HepG2 (cell line): ENCODE measurements around the gene ALDH1L2. TPM values are rescaled to one million over a fixed set of nuclear protein-coding genes. Genes with fewer than 3 reads are reported as not detected.

Source experiments
- ARNTL ChIP-seq: sonication (generic); formaldehyde crosslinking; IDR thresholded peaks from 2 replicates; pipeline ENCODE4 v1.4.0; 2020; ENCODE audit warnings: mild to moderate bottlenecking, missing genetic modification reagents
- ETV6 ChIP-seq: sonication (generic); formaldehyde crosslinking; conservative IDR thresholded peaks from 2 replicates; pipeline ENCODE4 v1.4.0; 2020; ENCODE audit warnings: missing genetic modification reagents
- KDM5A ChIP-seq: fragments of 200-600 bp; sonication (generic); IDR thresholded peaks from 2 replicates; pipeline ENCODE4 v1.7.0; 2018; ENCODE audit warnings: antibody characterized with exemption, mild to moderate bottlenecking, low read length, borderline replicate concordance
- KLF13 ChIP-seq: sonication (generic); formaldehyde crosslinking; IDR thresholded peaks from 2 replicates; pipeline ENCODE4 v1.4.0; 2020; ENCODE audit warnings: mild to moderate bottlenecking, missing genetic modification reagents
- MAFK ChIP-seq, 2 experiments: IDR thresholded peaks in 1 of 2; conservative IDR thresholded peaks in 1 of 2; 2 replicates each; pipeline ENCODE4 v1.6.1; 2011; ENCODE audit warnings: improper control_type of control experiment in 2 of 2, low read length in 2 of 2
- MAX ChIP-seq: IDR thresholded peaks from 2 replicates; pipeline ENCODE4 v1.6.1; 2012; ENCODE audit warnings: inconsistent platforms
- MYNN ChIP-seq: sonication (generic); formaldehyde crosslinking; IDR thresholded peaks from 2 replicates; pipeline ENCODE4 v1.4.0; 2020; ENCODE audit warnings: mild to moderate bottlenecking, low read depth, missing genetic modification reagents
- NFYB ChIP-seq: sonication (generic); formaldehyde crosslinking; IDR thresholded peaks from 2 replicates; pipeline ENCODE4 v1.4.0; 2020; ENCODE audit warnings: missing genetic modification reagents
- PTBP1 ChIP-seq: fragments of 200-400 bp; formaldehyde crosslinking; IDR thresholded peaks from 2 replicates; pipeline ENCODE4 v1.6.1; 2018; ENCODE audit warnings: low read length, low read depth; ENCODE audit not compliant: poor library complexity, severe bottlenecking
- RBM39 ChIP-seq: fragments of 200-400 bp; formaldehyde crosslinking; IDR thresholded peaks from one replicate; pipeline ENCODE4 v1.6.1; 2018; ENCODE audit warnings: antibody characterized with exemption, mild to moderate bottlenecking, low read depth, low read length; ENCODE audit not compliant: poor library complexity, severe bottlenecking
- SOX13 ChIP-seq, 3 experiments: fragments of 450-650 bp in 1 of 3; sonication (generic) in 1 of 3; formaldehyde crosslinking in 1 of 3; IDR thresholded peaks in 2 of 3; conservative IDR thresholded peaks in 1 of 3; 2 replicates each; pipeline versions ENCODE4 v1.5.0 to v1.6.1; 2016 to 2020; ENCODE audit warnings: antibody characterized with exemption in 1 of 3, mild to moderate bottlenecking in 1 of 3, missing compliant biosample characterization in 1 of 3, missing genetic modification reagents in 1 of 3, moderate library complexity in 1 of 3
- SP4 ChIP-seq: sonication (generic); formaldehyde crosslinking; IDR thresholded peaks from 2 replicates; pipeline ENCODE4 v1.8.1; 2023; ENCODE audit warnings: mild to moderate bottlenecking, missing genetic modification reagents
- ZKSCAN1 ChIP-seq: fragments of 150-350 bp; IDR thresholded peaks from 2 replicates; pipeline ENCODE4 v1.6.1; 2014; ENCODE audit warnings: low read length
- ZNF547 ChIP-seq: sonication (generic); formaldehyde crosslinking; IDR thresholded peaks from 2 replicates; pipeline ENCODE4 v1.5.1; 2020; ENCODE audit warnings: mild to moderate bottlenecking, missing genetic modification reagents
- ZNF724P ChIP-seq: sonication (generic); formaldehyde crosslinking; IDR thresholded peaks from 2 replicates; pipeline ENCODE4 v1.8.0; 2022; ENCODE audit warnings: missing genetic modification reagents, borderline replicate concordance
- ZNF740 ChIP-seq: sonication (generic); formaldehyde crosslinking; IDR thresholded peaks from 2 replicates; pipeline ENCODE4 v1.4.0; 2020; ENCODE audit warnings: missing genetic modification reagents
- ZNF891 ChIP-seq: sonication (generic); formaldehyde crosslinking; IDR thresholded peaks from 2 replicates; pipeline ENCODE4 v1.5.0; 2020; ENCODE audit warnings: mild to moderate bottlenecking, missing genetic modification reagents
- polyA plus RNA-seq, 8 experiments: library from polyadenylated mRNA; depleted of rRNA in 3 of 8; stranded (reverse) in 7 of 8; unstranded in 1 of 8; fragments of >200 nt; fragmentation: Illumina TruSeq in 4 of 8; extraction: Trizol in 4 of 8; gene quantifications; 2 replicates each; pipeline versions ENCODE4 v1.2.1 to v1.2.3, GENCODE V29; 2011 to 2016; ENCODE audit warnings: low read depth in 4 of 8, missing spikeins in 1 of 8, mixed read lengths in 1 of 8; ENCODE audit not compliant: insufficient read depth in 1 of 8
- total RNA-seq, 5 experiments: library from RNA; depleted of rRNA; stranded (reverse); fragments of >200 nt; fragmentation: Illumina TruSeq; extraction: Trizol; gene quantifications; 2 replicates each; pipeline ENCODE4 v1.2.3, GENCODE V29; 2016; ENCODE audit warnings: low read depth in 1 of 5
- TF ChIP-seq, protein P1 (sequence below): sonication (generic); formaldehyde crosslinking; IDR thresholded peaks from 2 replicates; pipeline ENCODE4 v1.5.0; 2020; ENCODE audit warnings: mild to moderate bottlenecking, missing genetic modification reagents
- TF ChIP-seq, protein P2 (sequence below): sonication (generic); formaldehyde crosslinking; IDR thresholded peaks from 2 replicates; pipeline ENCODE4 v1.9.0; 2021; ENCODE audit warnings: missing genetic modification reagents, mild to moderate bottlenecking, borderline replicate concordance
- TF ChIP-seq, protein P3 (sequence below): sonication (generic); formaldehyde crosslinking; IDR thresholded peaks from 2 replicates; pipeline ENCODE4 v1.5.1; 2020; ENCODE audit warnings: mild to moderate bottlenecking, moderate library complexity, missing genetic modification reagents
- TF ChIP-seq, protein P4 (sequence below): IDR thresholded peaks from 2 replicates; pipeline ENCODE4 v1.6.1; 2016; ENCODE audit warnings: low read depth, borderline replicate concordance

Gene ALDH1L2
- total and polyA plus RNA-seq, 2 of the 13 experiments (the other 11 are each of a cell fraction or from before 2014, with no cell fraction given): 0.40 to 4.6 TPM

GRCh38 chr12:104986022-104986941, 98.0 kb downstream of the ALDH1L2 start, which contains the start of gene NOPCHAP1 (continued):
- TF ChIP-seq, protein P1, sequence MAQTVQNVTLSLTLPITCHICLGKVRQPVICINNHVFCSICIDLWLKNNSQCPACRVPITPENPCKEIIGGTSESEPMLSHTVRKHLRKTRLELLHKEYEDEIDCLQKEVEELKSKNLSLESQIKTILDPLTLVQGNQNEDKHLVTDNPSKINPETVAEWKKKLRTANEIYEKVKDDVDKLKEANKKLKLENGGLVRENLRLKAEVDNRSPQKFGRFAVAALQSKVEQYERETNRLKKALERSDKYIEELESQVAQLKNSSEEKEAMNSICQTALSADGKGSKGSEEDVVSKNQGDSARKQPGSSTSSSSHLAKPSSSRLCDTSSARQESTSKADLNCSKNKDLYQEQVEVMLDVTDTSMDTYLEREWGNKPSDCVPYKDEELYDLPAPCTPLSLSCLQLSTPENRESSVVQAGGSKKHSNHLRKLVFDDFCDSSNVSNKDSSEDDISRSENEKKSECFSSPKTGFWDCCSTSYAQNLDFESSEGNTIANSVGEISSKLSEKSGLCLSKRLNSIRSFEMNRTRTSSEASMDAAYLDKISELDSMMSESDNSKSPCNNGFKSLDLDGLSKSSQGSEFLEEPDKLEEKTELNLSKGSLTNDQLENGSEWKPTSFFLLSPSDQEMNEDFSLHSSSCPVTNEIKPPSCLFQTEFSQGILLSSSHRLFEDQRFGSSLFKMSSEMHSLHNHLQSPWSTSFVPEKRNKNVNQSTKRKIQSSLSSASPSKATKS (CRISPR knock-in tag): no peak
- TF ChIP-seq NFYB (peak; percentile 75), PTBP1 (no peak), RBM39 (peak; percentile 54), MYNN (CRISPR knock-in tag) (peak; percentile 39; the same call in 1 of the 2 replicates), ZNF547 (CRISPR knock-in tag) (peak; percentile 49; the same call in 1 of the 2 replicates), ETV6 (CRISPR knock-in tag) (0 out of 2 replicates have a peak, but pooled peaks have one; percentile 49), ZNF724P (0 out of 2 replicates have a peak, but pooled peaks have one; percentile 33), MAX (peak; percentile 77), ZKSCAN1 (no peak), KDM5A (peak; percentile 40; the same call in 1 of the 2 replicates), SOX13 (IDR thresholded peaks at IDR 0.05) (no peak), SOX13 (CRISPR knock-in tag; conservative IDR thresholded peaks at IDR 0.05 in 1 of 2, IDR thresholded peaks at IDR 0.05 in 1 of 2) (no peak; a peak in 1 of 4 replicates), ARNTL (peak; percentile 27; the same call in 1 of the 2 replicates), ZNF891 (CRISPR knock-in tag) (peak; percentile 71; the same call in 1 of the 2 replicates), ZNF740 (CRISPR knock-in tag) (no peak), KLF13 (CRISPR knock-in tag) (no peak), MAFK (conservative IDR thresholded peaks at IDR 0.05 in 1 of 2, IDR thresholded peaks at IDR 0.05 in 1 of 2; ENCODE audit: low read length in 2 of 2) (no peak), SP4 (CRISPR knock-in tag) (peak; percentile 80)
- TF ChIP-seq, protein P2, sequence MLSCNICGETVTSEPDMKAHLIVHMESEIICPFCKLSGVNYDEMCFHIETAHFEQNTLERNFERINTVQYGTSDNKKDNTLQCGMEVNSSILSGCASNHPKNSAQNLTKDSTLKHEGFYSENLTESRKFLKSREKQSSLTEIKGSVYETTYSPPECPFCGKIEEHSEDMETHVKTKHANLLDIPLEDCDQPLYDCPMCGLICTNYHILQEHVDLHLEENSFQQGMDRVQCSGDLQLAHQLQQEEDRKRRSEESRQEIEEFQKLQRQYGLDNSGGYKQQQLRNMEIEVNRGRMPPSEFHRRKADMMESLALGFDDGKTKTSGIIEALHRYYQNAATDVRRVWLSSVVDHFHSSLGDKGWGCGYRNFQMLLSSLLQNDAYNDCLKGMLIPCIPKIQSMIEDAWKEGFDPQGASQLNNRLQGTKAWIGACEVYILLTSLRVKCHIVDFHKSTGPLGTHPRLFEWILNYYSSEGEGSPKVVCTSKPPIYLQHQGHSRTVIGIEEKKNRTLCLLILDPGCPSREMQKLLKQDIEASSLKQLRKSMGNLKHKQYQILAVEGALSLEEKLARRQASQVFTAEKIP: no peak
- TF ChIP-seq, protein P3, sequence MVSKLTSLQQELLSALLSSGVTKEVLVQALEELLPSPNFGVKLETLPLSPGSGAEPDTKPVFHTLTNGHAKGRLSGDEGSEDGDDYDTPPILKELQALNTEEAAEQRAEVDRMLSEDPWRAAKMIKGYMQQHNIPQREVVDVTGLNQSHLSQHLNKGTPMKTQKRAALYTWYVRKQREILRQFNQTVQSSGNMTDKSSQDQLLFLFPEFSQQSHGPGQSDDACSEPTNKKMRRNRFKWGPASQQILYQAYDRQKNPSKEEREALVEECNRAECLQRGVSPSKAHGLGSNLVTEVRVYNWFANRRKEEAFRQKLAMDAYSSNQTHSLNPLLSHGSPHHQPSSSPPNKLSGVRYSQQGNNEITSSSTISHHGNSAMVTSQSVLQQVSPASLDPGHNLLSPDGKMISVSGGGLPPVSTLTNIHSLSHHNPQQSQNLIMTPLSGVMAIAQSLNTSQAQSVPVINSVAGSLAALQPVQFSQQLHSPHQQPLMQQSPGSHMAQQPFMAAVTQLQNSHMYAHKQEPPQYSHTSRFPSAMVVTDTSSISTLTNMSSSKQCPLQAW (CRISPR knock-in tag): 0 out of 2 replicates have a peak, but pooled peaks have one; percentile 27
- TF ChIP-seq, protein P4, sequence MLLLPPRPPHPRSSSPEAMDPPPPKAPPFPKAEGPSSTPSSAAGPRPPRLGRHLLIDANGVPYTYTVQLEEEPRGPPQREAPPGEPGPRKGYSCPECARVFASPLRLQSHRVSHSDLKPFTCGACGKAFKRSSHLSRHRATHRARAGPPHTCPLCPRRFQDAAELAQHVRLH: peak; percentile 45; the same call in 1 of the 2 replicates
